H9 (cell line): ENCODE measurements around the gene ADAMTS6. TPM values are rescaled to one million over a fixed set of nuclear protein-coding genes. Genes with fewer than 3 reads are reported as not detected.

Experiments
- DNase-seq: peaks from one replicate; pipeline ENCODE4 v3.0.0-alpha.2; 2017
- H2AFZ ChIP-seq: one replicate; pipeline ENCODE4 v1.6.1; 2013; ENCODE audit warnings: mild to moderate bottlenecking, low read length, control low read depth, moderate library complexity
- H2AK5ac ChIP-seq: 2 replicates; pipeline ENCODE4 v1.6.1; 2013; ENCODE audit warnings: low read length, control low read depth, mixed read lengths; ENCODE audit not compliant: insufficient read length
- H2BK120ac ChIP-seq: one replicate; pipeline ENCODE4 v1.6.1; 2013; ENCODE audit warnings: low read depth, mild to moderate bottlenecking, low read length, control low read depth, inconsistent platforms; ENCODE audit not compliant: poor library complexity, severe bottlenecking
- H2BK12ac ChIP-seq: 2 replicates; pipeline ENCODE4 v1.6.1; 2013; ENCODE audit warnings: low read length, control low read depth, mixed read lengths, low read depth; ENCODE audit not compliant: insufficient read length
- H2BK15ac ChIP-seq: 2 replicates; pipeline ENCODE4 v1.6.1; 2013; ENCODE audit warnings: low read depth, low read length, control low read depth
- H2BK20ac ChIP-seq: one replicate; pipeline ENCODE4 v1.6.1; 2013; ENCODE audit warnings: low read depth, mild to moderate bottlenecking, low read length, control low read depth, inconsistent platforms; ENCODE audit not compliant: poor library complexity, severe bottlenecking
- H2BK5ac ChIP-seq: 2 replicates; pipeline ENCODE4 v1.6.1; 2013; ENCODE audit warnings: low read length, control low read depth, mixed read lengths; ENCODE audit not compliant: insufficient read length
- H3K14ac ChIP-seq: 2 replicates; pipeline ENCODE4 v1.6.1; 2013; ENCODE audit warnings: low read length, control low read depth; ENCODE audit not compliant: insufficient read depth
- H3K18ac ChIP-seq: 2 replicates; pipeline ENCODE4 v1.6.1; 2013; ENCODE audit warnings: low read depth, mild to moderate bottlenecking, mixed read lengths, low read length, control low read depth; ENCODE audit not compliant: insufficient read length
- H3K23ac ChIP-seq: 2 replicates; pipeline ENCODE4 v1.6.1; 2013; ENCODE audit warnings: low read length, control low read depth, mixed read lengths, low read depth; ENCODE audit not compliant: insufficient read length
- H3K23me2 ChIP-seq: 2 replicates; pipeline ENCODE4 v1.6.1; 2013; ENCODE audit warnings: low read depth, mild to moderate bottlenecking, mixed read lengths, low read length, control low read depth; ENCODE audit not compliant: insufficient read length, poor library complexity, severe bottlenecking
- H3K27ac ChIP-seq: 2 replicates; pipeline ENCODE4 v1.5.1; 2013; ENCODE audit warnings: low read length, control low read depth, mixed read lengths, low read depth; ENCODE audit not compliant: insufficient read length
- H3K27me3 ChIP-seq: 2 replicates; pipeline ENCODE4 v1.6.1; 2013; ENCODE audit warnings: low read length, control low read depth, inconsistent platforms; ENCODE audit not compliant: insufficient read depth
- H3K4ac ChIP-seq: 2 replicates; pipeline ENCODE4 v1.6.1; 2013; ENCODE audit warnings: low read depth, mild to moderate bottlenecking, control low read depth, inconsistent platforms, low read length, moderate library complexity
- H3K4me1 ChIP-seq: 2 replicates; pipeline ENCODE4 v1.6.1; 2013; ENCODE audit warnings: low read length, control low read depth, inconsistent platforms; ENCODE audit not compliant: insufficient read depth
- H3K4me2 ChIP-seq: 2 replicates; pipeline ENCODE4 v1.6.1; 2013; ENCODE audit warnings: low read length, control low read depth, mixed read lengths; ENCODE audit not compliant: insufficient read length, insufficient read depth
- H3K56ac ChIP-seq: 2 replicates; pipeline ENCODE4 v1.6.1; 2013; ENCODE audit warnings: low read depth, mild to moderate bottlenecking, mixed read lengths, low read length, control low read depth; ENCODE audit not compliant: insufficient read length
- H3K79me1 ChIP-seq: 2 replicates; pipeline ENCODE4 v1.6.1; 2013; ENCODE audit warnings: low read depth, mild to moderate bottlenecking, moderate library complexity, low read length, control low read depth, inconsistent platforms; ENCODE audit not compliant: insufficient read depth, poor library complexity, severe bottlenecking
- H3K79me2 ChIP-seq: 2 replicates; pipeline ENCODE4 v1.6.1; 2013; ENCODE audit warnings: low read length, control low read depth, inconsistent platforms; ENCODE audit not compliant: insufficient read depth
- H3K9ac ChIP-seq: 2 replicates; pipeline ENCODE4 v1.6.1; 2013; ENCODE audit warnings: low read length, control low read depth, mixed read lengths; ENCODE audit not compliant: insufficient read length; ENCODE audit errors: extremely low read depth
- H3K9me3 ChIP-seq: one replicate; pipeline ENCODE4 v1.6.1; 2013; ENCODE audit warnings: low read depth, low read length, inconsistent platforms; ENCODE audit not compliant: control insufficient read depth
- H3T11ph ChIP-seq: one replicate; pipeline ENCODE4 v1.6.1; 2013; ENCODE audit warnings: mild to moderate bottlenecking, low read length, control low read depth, inconsistent platforms
- H4K20me1 ChIP-seq: one replicate; pipeline ENCODE4 v1.6.1; 2013; ENCODE audit not compliant: control insufficient read depth, insufficient read length, insufficient read depth
- H4K5ac ChIP-seq: 2 replicates; pipeline ENCODE4 v1.6.1; 2013; ENCODE audit warnings: low read depth, mild to moderate bottlenecking, mixed read lengths, low read length, control low read depth; ENCODE audit not compliant: insufficient read length
- H4K8ac ChIP-seq: replicated peaks from 2 replicates; pipeline ENCODE4 v1.6.1; 2013; ENCODE audit warnings: low read length, control low read depth, mixed read lengths, low read depth; ENCODE audit not compliant: insufficient read length
- H4K91ac ChIP-seq: 2 replicates; pipeline ENCODE4 v1.6.1; 2013; ENCODE audit warnings: low read depth, mild to moderate bottlenecking, moderate library complexity, mixed read lengths, low read length, control low read depth; ENCODE audit not compliant: insufficient read length
- H3K27ac Mint-ChIP-seq, 3 experiments: 2 replicates in 2 of 3; 3 replicates in 1 of 3; pipeline ENCODE4 v1.8.0; 2020 to 2021; ENCODE audit warnings: mixed read lengths in 3 of 3, mild to moderate bottlenecking in 1 of 3, moderate library complexity in 1 of 3
- H3K27me3 Mint-ChIP-seq: 2 replicates; pipeline ENCODE4 v1.8.0; 2021; ENCODE audit warnings: low read depth, mild to moderate bottlenecking, moderate library complexity, mixed read lengths
- H3K36me3 Mint-ChIP-seq, 3 experiments: 2 replicates in 2 of 3; 3 replicates in 1 of 3; pipeline ENCODE4 v1.8.0; 2020 to 2021; ENCODE audit warnings: low read depth in 3 of 3, mixed read lengths in 3 of 3; ENCODE audit not compliant: insufficient read depth in 1 of 3
- H3K4me1 Mint-ChIP-seq, 2 experiments: 2 replicates each; pipeline ENCODE4 v1.8.0; 2020; ENCODE audit warnings: mixed read lengths in 2 of 2
- H3K4me3 Mint-ChIP-seq, 2 experiments: 2 replicates in 1 of 2; 3 replicates in 1 of 2; pipeline ENCODE4 v1.8.0; 2020 to 2021; ENCODE audit warnings: mild to moderate bottlenecking in 2 of 2, mixed read lengths in 2 of 2, moderate library complexity in 1 of 2
- H3K9me3 Mint-ChIP-seq, 2 experiments: 2 replicates in 1 of 2; 3 replicates in 1 of 2; pipeline ENCODE4 v1.8.0; 2020; ENCODE audit warnings: mild to moderate bottlenecking in 2 of 2, mixed read lengths in 2 of 2, moderate library complexity in 1 of 2
- CTCF ChIP-seq: fragments of 200-600 bp; sonication (generic); conservative IDR thresholded peaks from 3 replicates; pipeline ENCODE4 v1.8.0; 2021; ENCODE audit warnings: antibody characterized with exemption, mild to moderate bottlenecking
- WGBS: extraction: QIAGEN DNeasy Blood & Tissue Kit; methylation state at CpG from one replicate; pipeline ENCODE4 v1.1.7; 2013; ENCODE audit warnings: missing lambda C conversion rate, low lambda C conversion rate, mixed read lengths; ENCODE audit not compliant: insufficient read length; ENCODE audit errors: extremely low coverage; 5-methylcytosine and 5-hydroxymethylcytosine counted together
- total RNA-seq: library from RNA; stranded (reverse); gene quantifications from 2 replicates; pipeline ENCODE4 v1.2.1, GENCODE V29; 2021

ADAMTS6 gene
- total RNA-seq, 1 experiment from 2014 or later: 0.33 TPM

DNA sequence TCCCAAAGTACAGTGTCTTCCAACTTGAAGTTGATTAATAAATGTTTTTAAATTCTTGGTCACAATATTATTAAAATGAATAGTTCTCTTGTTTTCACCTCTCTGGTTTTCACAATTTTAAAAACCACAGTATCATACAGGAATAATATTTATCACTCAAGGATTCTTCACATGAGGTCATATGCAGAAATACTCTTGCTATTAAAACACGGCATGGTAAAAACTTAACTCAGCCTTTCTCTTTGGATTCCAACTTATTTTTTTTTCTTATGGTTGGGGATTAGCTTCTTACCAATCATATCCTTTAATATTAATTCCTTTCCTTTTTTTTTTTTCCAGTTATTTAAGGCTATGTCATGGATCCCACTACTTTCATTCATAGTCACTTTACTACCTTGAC lies 289.4 kb downstream of the ADAMTS6 start:
- no peak overlapping the region for H3K9ac ChIP-seq

More for the DNA sequence above, 289.4 kb downstream of the ADAMTS6 start:
- Histone ChIP-seq H3K56ac (no peak overlapping the region), H3K79me1 (no peaks in the 10 kb centered on the region), H4K91ac (no peak overlapping the region), H3K4me1 (no peaks in the 10 kb centered on the region), H3K27ac (no peak overlapping the region), H3K23me2 (no peaks in the 10 kb centered on the region), H2BK120ac (no peak overlapping the region), H2BK20ac (no peak overlapping the region), H2AK5ac (no peak overlapping the region), H3T11ph (no peak overlapping the region), H3K23ac (no peak overlapping the region), H4K8ac (no peak overlapping the region), H3K9me3 (no peaks in the 10 kb centered on the region), H3K14ac (no peak overlapping the region), H2BK12ac (no peak overlapping the region), H3K18ac (no peak overlapping the region), H3K27me3 (no peaks in the 10 kb centered on the region), H3K79me2 (no peaks in the 10 kb centered on the region), H3K4ac (no peak overlapping the region), H2AFZ (no peak overlapping the region), H4K20me1 (no peaks in the 10 kb centered on the region), H2BK15ac (no peak overlapping the region), H3K4me2 (no peak overlapping the region), H4K5ac (no peak overlapping the region), H2BK5ac (no peak overlapping the region)
- TF ChIP-seq CTCF: no peak
- no peak overlapping the region for H3K4me3 Mint-ChIP-seq
- DNase-seq: no peak
- no peak overlapping the region for H3K27ac Mint-ChIP-seq
- no peaks in the 10 kb centered on the region; a peak in 1 of 7 replicates for H3K36me3 Mint-ChIP-seq
- H3K27me3 Mint-ChIP-seq: no peaks in the 10 kb centered on the region
- no CpG with 5 or more reads among the region's 1 CpG for WGBS
- H3K4me1 Mint-ChIP-seq: no peaks in the 10 kb centered on the region
- no peaks in the 10 kb centered on the region for H3K9me3 Mint-ChIP-seq
